Activated T-helper 17 cell treated with anti-CD3 and anti-CD28 coated beads, Interleukin-2, amount 50 U/mL, for 72 hours (primary cell): ENCODE results near the gene GAS7. TPM values are rescaled to one million over a fixed set of nuclear protein-coding genes. Genes with fewer than 3 reads are reported as not detected.
A peak's percentile ranks its signal among the peaks of the same experiment; 100 is the strongest.

Experiments used
- ATAC-seq: fragments of 150-1000 bp; cut with Tn5 transposase; replicated peaks from 2 replicates; pipeline ENCODE4 v1.10.0; 2021; ENCODE audit warnings: mild to moderate bottlenecking, moderate library complexity
- H3K27ac Mint-ChIP-seq: one replicate; pipeline ENCODE4 v1.8.0; 2022; ENCODE audit warnings: mixed read lengths
- H3K27me3 Mint-ChIP-seq: one replicate; pipeline ENCODE4 v1.8.0; 2022; ENCODE audit warnings: mixed read lengths
- H3K36me3 Mint-ChIP-seq: one replicate; pipeline ENCODE4 v1.8.0; 2022; ENCODE audit warnings: low read depth, mild to moderate bottlenecking, mixed read lengths
- H3K4me1 Mint-ChIP-seq: one replicate; pipeline ENCODE4 v1.8.0; 2022; ENCODE audit warnings: mixed read lengths
- H3K4me3 Mint-ChIP-seq: one replicate; pipeline ENCODE4 v1.8.0; 2022; ENCODE audit warnings: mild to moderate bottlenecking, mixed read lengths
- H3K9me3 Mint-ChIP-seq: one replicate; pipeline ENCODE4 v1.8.0; 2022; ENCODE audit warnings: mixed read lengths
- total RNA-seq, 2 donors: library from RNA; stranded (reverse); gene quantifications; one replicate each; pipeline ENCODE4 v1.2.3, GENCODE V29; 2022

Gene GAS7
- total RNA-seq, 2 donors from 2014 or later: 0.42 to 0.43 TPM

GRCh38 chr17:9999919-10000695 is 198.3 kb downstream of the GAS7 start:
- Mint-ChIP-seq H3K9me3 (no peaks in the 10 kb centered on the region), H3K4me3 (no peak overlapping the region), H3K36me3 (no peaks in the 10 kb centered on the region), H3K27me3 (no peaks in the 10 kb centered on the region), H3K27ac (no peak overlapping the region), H3K4me1 (no peaks in the 10 kb centered on the region)
- ATAC-seq: no peak

- H3K4me1 Mint-ChIP-seq: no peaks in the 10 kb centered on the region
- no peaks in the 10 kb centered on the region for H3K9me3 Mint-ChIP-seq
- no peaks in the 10 kb centered on the region for H3K27me3 Mint-ChIP-seq
- no peak overlapping the region for H3K4me3 Mint-ChIP-seq
- H3K27ac Mint-ChIP-seq: no peak overlapping the region
- H3K36me3 Mint-ChIP-seq: no peaks in the 10 kb centered on the region
- ATAC-seq: no peak
Measured at GRCh38 chr17:9998060-9998459, 200.3 kb downstream of the GAS7 start.

GRCh38 chr17:9994761-9995160 is 203.6 kb downstream of the GAS7 start:
- H3K9me3 Mint-ChIP-seq: no peaks in the 10 kb centered on the region
- H3K27ac Mint-ChIP-seq: no peak overlapping the region
- H3K4me1 Mint-ChIP-seq: no peaks in the 10 kb centered on the region
- no peak overlapping the region for H3K4me3 Mint-ChIP-seq
- ATAC-seq: no peak
- no peaks in the 10 kb centered on the region for H3K36me3 Mint-ChIP-seq
- no peaks in the 10 kb centered on the region for H3K27me3 Mint-ChIP-seq

GRCh38 chr17:9991796-9992195 is 206.6 kb downstream of the GAS7 start:
- no peaks in the 10 kb centered on the region for H3K4me1 Mint-ChIP-seq
- no peaks in the 10 kb centered on the region for H3K36me3 Mint-ChIP-seq
- no peak for ATAC-seq
- H3K9me3 Mint-ChIP-seq: no peaks in the 10 kb centered on the region
- no peak overlapping the region for H3K27ac Mint-ChIP-seq
- no peak overlapping the region for H3K4me3 Mint-ChIP-seq
- H3K27me3 Mint-ChIP-seq: peaks cover 8% of the 10 kb centered on the region

- Mint-ChIP-seq H3K4me3 (no peak overlapping the region), H3K36me3 (no peaks in the 10 kb centered on the region), H3K27ac (no peak overlapping the region), H3K27me3 (peaks cover 8% of the 10 kb centered on the region), H3K9me3 (no peaks in the 10 kb centered on the region), H3K4me1 (no peaks in the 10 kb centered on the region)
- no peak for ATAC-seq
Measured at GRCh38 chr17:9991351-9991750, 207.1 kb downstream of the GAS7 start.

- Mint-ChIP-seq H3K27me3 (peaks cover 8% of the 10 kb centered on the region), H3K4me1 (no peaks in the 10 kb centered on the region), H3K9me3 (no peaks in the 10 kb centered on the region), H3K27ac (no peak overlapping the region), H3K36me3 (no peaks in the 10 kb centered on the region), H3K4me3 (no peak overlapping the region)
- no peak for ATAC-seq
Measured at GRCh38 chr17:9987779-9988585, 210.4 kb downstream of the GAS7 start.

GRCh38 chr17:9986754-9987382 is 211.5 kb downstream of the GAS7 start:
- no peaks in the 10 kb centered on the region for H3K36me3 Mint-ChIP-seq
- no peak for ATAC-seq
- H3K4me1 Mint-ChIP-seq: no peaks in the 10 kb centered on the region
- H3K27ac Mint-ChIP-seq: no peak overlapping the region
- H3K27me3 Mint-ChIP-seq: peaks cover 8% of the 10 kb centered on the region
- H3K4me3 Mint-ChIP-seq: no peak overlapping the region
- no peaks in the 10 kb centered on the region for H3K9me3 Mint-ChIP-seq

GRCh38 chr17:9985646-9986045 is 212.8 kb downstream of the GAS7 start:
- no peaks in the 10 kb centered on the region for H3K4me1 Mint-ChIP-seq
- no peaks in the 10 kb centered on the region for H3K36me3 Mint-ChIP-seq
- no peaks in the 10 kb centered on the region for H3K9me3 Mint-ChIP-seq
- no peak overlapping the region for H3K4me3 Mint-ChIP-seq
- H3K27ac Mint-ChIP-seq: no peak overlapping the region
- ATAC-seq: no peak
- peaks cover 8% of the 10 kb centered on the region for H3K27me3 Mint-ChIP-seq

- Mint-ChIP-seq H3K9me3 (no peaks in the 10 kb centered on the region), H3K36me3 (no peaks in the 10 kb centered on the region), H3K4me3 (no peak overlapping the region), H3K4me1 (no peaks in the 10 kb centered on the region), H3K27me3 (peaks cover 8% of the 10 kb centered on the region), H3K27ac (no peak overlapping the region)
- ATAC-seq: no peak
Measured at GRCh38 chr17:9984768-9985167, 213.6 kb downstream of the GAS7 start.

GRCh38 chr17:9982159-9982558 is 216.2 kb downstream of the GAS7 start:
- H3K4me1 Mint-ChIP-seq: no peaks in the 10 kb centered on the region
- no peak overlapping the region for H3K4me3 Mint-ChIP-seq
- ATAC-seq: no peak
- H3K27me3 Mint-ChIP-seq: no peaks in the 10 kb centered on the region
- no peaks in the 10 kb centered on the region for H3K9me3 Mint-ChIP-seq
- H3K27ac Mint-ChIP-seq: no peak overlapping the region
- H3K36me3 Mint-ChIP-seq: no peaks in the 10 kb centered on the region

- Mint-ChIP-seq H3K27me3 (no peaks in the 10 kb centered on the region), H3K4me3 (no peak overlapping the region), H3K27ac (no peak overlapping the region), H3K9me3 (no peaks in the 10 kb centered on the region), H3K36me3 (no peaks in the 10 kb centered on the region), H3K4me1 (no peaks in the 10 kb centered on the region)
- ATAC-seq: no peak
Measured at GRCh38 chr17:9981344-9981915, 217.0 kb downstream of the GAS7 start.

- Mint-ChIP-seq H3K9me3 (no peaks in the 10 kb centered on the region), H3K36me3 (no peaks in the 10 kb centered on the region), H3K27ac (no peak overlapping the region), H3K4me3 (no peak overlapping the region), H3K4me1 (no peaks in the 10 kb centered on the region), H3K27me3 (no peaks in the 10 kb centered on the region)
- no peak for ATAC-seq
Measured at GRCh38 chr17:9979463-9979995, 218.9 kb downstream of the GAS7 start.

GRCh38 chr17:9977180-9977575 is 221.2 kb downstream of the GAS7 start:
- Mint-ChIP-seq H3K27ac (no peak overlapping the region), H3K9me3 (no peaks in the 10 kb centered on the region), H3K4me1 (no peaks in the 10 kb centered on the region), H3K27me3 (peaks cover 4% of the 10 kb centered on the region), H3K4me3 (no peak overlapping the region), H3K36me3 (no peaks in the 10 kb centered on the region)
- ATAC-seq: peak; percentile 21
